HG02840 (cell line): Measurements from ENCODE around the gene CCL25.
"Not testable (repeated sequence)": the region's sequence is repeated elsewhere in the genome, so short reads cannot be mapped to it uniquely, and the experiment has no call there.

Experiments used
- ATAC-seq: cut with Tn5 transposase; IDR thresholded peaks from one replicate; pipeline ENCODE4 v1.9.1; 2021; ENCODE audit warnings: mild to moderate bottlenecking, moderate library complexity, moderate number of reproducible peaks; ENCODE audit not compliant: unreplicated experiment, low FRiP score

CCL25 gene

GRCh38 chr19:8052464-8052859 is at the start of gene CCL25:
CCL25 (plus strand) TSS chr19:8052760; CDS start chr19:8053050, 290 bp downstream.
- no peak for ATAC-seq

- no peak for ATAC-seq
Observed at GRCh38 chr19:8004001-8004400, 48.6 kb upstream of the CCL25 start.

GRCh38 chr19:8004723-8005513 is 47.6 kb upstream of the CCL25 start:
- peak; percentile 24 for ATAC-seq

- peak; percentile 62 for ATAC-seq
Observed at GRCh38 chr19:8005534-8006256, 46.9 kb upstream of the CCL25 start, which contains the start of gene ELAVL1. ELAVL1 (minus strand) TSS chr19:8005641; CDS start chr19:7991815, 13,826 bp downstream.

DNA sequence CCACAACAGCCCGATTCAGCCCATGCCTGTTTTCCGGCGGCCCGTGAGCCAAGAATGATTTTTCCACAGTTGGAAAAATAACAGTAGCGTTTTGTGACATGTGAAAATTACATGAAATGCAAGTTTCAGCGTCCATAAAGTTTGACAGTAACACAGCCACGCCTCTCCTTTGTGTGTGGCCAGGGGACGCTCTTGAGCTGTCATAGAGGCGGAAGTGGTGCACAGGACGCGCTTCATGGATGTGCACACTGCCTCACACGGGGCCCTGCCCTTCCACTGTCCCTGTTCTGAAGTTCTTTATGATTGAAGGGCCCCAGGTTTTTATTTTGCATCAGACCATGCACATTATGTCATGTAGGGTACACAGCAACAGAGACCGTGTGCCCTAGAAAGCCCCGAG is 34.8 kb upstream of the CCL25 start:
- no peak for ATAC-seq

- no peak for ATAC-seq
Observed at GRCh38 chr19:8020681-8021080, 31.9 kb upstream of the CCL25 start.

GRCh38 chr19:8021374-8021773 is 31.2 kb upstream of the CCL25 start:
- no peak for ATAC-seq

DNA sequence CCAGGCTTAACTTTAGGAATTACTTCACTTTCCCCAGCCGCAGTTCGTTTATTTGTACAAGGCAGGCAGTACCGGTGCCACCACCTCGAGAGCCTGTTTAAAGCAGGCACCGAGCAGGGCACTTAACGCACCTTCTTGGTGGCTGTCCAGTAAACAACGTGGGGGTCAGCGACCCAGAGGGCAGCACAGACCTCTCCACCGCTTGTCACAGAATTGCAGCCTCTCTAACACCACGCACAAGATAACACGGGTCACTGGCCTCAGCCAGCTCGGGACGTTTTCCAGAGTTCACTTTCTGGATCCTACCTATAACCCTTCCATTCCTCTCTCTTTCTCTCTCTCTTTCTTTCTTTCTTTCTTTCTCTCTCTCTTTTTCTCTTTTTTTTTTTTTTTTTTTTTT is 30.3 kb upstream of the CCL25 start:
- ATAC-seq = no peak

DNA sequence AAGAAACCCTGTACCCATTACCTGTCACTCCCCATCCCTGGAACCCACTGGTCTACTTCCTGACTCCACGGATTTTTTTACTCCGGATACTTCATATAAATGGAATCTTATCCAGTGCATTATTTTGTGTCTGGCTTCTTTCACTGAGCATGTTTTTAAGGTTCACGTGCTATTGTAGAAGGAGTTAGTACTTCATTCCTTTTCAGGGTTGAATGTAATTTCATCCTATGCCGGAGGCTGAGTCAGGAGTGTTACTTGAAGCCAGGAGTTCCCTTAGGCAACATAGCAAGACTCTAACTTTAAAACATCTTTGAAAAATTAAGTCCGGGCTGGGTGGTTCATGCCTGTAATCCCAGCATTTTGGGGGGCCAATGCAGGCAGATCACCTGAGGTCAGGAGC is 29.2 kb upstream of the CCL25 start:
- ATAC-seq = no peak

GRCh38 chr19:8024256-8024655 is 28.3 kb upstream of the CCL25 start:
- not testable (repeated sequence) for ATAC-seq

DNA sequence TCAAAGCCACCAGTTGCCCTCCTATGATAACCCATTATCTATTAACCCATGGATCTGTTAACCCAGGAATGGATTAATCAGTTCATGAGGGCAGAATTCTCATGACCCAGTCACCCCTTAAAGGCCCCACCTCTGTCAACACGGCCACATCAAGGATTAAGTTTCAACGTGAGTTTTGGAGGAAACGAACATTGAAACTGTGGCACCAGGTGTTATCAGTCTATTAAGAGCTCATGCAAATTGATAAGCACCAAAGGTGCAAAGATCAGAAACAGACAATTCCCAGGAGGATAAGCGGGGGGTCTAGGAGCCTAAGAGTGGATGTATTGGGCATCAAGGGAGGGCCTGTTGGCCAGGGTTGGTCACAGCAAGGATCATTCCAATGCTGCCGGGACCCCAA is 27.2 kb upstream of the CCL25 start:
- ATAC-seq = no peak

DNA sequence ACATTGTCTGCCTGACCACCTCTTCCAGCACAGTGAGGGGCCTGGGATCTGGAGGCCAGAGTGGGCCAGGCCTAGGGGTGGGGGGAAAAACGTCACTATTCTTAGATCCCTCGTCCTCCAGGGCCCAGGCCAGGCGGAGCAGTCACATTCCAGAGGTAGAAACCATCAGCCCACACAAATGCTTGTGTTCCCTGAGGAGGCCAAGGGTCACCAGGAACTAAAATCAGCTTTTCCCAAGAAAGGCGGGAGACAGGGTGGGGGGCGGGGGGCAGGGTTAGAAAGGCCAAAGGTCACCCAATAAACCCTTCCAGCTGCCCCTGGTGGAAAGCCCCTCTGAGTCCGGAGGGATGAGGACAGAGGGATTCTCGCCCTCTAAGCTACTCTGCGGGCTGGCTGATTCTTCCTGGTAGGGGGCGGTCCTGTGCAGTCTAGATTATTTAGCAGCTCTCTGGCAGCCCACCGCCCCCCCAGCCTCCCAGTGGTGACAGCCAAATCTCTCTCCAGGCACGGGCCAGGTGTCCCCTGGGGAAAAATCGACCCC is 23.5 kb upstream of the CCL25 start:
- ATAC-seq = no peak

DNA sequence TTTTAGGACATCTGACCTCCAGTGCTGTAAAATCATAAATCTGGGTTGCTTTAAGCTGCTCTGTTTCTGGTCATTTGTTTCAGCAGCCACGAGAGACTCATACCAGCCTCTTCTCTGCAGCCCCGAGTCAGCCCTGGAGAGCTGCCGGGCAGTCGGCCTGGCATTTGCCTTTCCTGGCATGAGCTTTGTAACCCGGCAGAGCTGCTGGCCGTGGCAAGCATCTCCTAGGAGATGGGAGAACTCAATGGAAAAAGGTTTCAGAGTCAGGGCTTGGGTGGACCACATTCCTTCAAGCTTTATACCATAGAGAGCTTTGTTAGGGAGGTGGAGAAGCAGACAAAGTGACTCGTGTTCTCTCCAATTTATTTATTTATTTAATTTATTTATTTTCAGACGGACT is 21.6 kb upstream of the CCL25 start:
- ATAC-seq = no peak

GRCh38 chr19:8033287-8034177 is 19.0 kb upstream of the CCL25 start:
- ATAC-seq = not testable (repeated sequence)

GRCh38 chr19:8034178-8034525 is 18.4 kb upstream of the CCL25 start:
- no peak for ATAC-seq

GRCh38 chr19:8036434-8037099 is 16.0 kb upstream of the CCL25 start:
- ATAC-seq = no peak

GRCh38 chr19:8038815-8039214 is 13.7 kb upstream of the CCL25 start:
- ATAC-seq = no peak

GRCh38 chr19:8039231-8039630 is 13.3 kb upstream of the CCL25 start:
- ATAC-seq = no peak

GRCh38 chr19:8041531-8041931 is 11.0 kb upstream of the CCL25 start:
- no peak for ATAC-seq

GRCh38 chr19:8042900-8043299 is 9.7 kb upstream of the CCL25 start:
- no peak for ATAC-seq
